ENCODE results near the gene MREG. TPM values are rescaled to one million over a fixed set of nuclear protein-coding genes. Genes with fewer than 3 reads are reported as not detected.
"Not testable (repeated sequence)": the region's sequence is repeated elsewhere in the genome, so short reads cannot be mapped to it uniquely, and the experiment has no call there.

MREG gene
- total RNA-seq, 4 donors from 2014 or later: 0.36 to 0.40 TPM; not detected in 2

DNA sequence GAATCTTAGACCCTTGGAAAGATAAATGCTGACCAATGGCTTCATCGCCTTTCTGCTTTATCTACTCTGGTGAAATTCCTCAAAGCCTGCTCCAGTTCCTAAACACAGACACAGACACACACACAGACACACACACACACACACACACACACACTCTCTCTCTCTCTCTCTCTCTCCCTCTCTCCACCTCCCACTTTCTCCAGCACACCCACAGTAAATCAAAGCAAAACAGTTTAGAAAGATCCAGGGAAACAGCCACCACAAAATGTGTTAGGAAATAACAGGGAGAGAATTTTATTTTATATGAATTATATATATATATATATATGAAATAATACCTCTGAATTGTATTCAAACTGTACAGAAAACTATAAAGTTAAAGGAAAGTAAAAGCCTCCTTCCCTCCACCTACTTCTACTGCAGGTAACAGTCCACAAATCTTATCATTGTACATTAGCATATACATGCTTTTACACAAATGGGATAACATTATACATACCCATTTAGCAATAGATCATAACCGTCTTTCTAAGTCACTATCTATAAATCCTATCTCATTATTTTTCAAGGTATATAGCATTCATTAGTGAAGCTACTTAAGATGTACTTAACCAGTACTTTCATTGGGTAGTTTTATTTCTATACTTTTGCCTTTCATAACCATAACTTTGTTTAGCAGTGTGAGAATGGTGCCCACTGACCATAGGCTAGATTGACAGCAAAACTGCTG, 38.5 kb downstream of the MREG start:
- no peaks in the 10 kb centered on the region for H3K9me3 ChIP-seq
- in situ Hi-C loops (cut with MboI; ENCODE audit: low sequenced_read_pairs in 4 of 4) (no loop called here), intact Hi-C loops (cut with DNase I; ENCODE audit: low total_unique reads) (no loop called here)
- H3K4me1 ChIP-seq: peaks cover 13 to 17% of the 10 kb centered on the region in 2 donors
- no peaks in the 10 kb centered on the region for H3K36me3 ChIP-seq
- TF ChIP-seq, protein P1, sequence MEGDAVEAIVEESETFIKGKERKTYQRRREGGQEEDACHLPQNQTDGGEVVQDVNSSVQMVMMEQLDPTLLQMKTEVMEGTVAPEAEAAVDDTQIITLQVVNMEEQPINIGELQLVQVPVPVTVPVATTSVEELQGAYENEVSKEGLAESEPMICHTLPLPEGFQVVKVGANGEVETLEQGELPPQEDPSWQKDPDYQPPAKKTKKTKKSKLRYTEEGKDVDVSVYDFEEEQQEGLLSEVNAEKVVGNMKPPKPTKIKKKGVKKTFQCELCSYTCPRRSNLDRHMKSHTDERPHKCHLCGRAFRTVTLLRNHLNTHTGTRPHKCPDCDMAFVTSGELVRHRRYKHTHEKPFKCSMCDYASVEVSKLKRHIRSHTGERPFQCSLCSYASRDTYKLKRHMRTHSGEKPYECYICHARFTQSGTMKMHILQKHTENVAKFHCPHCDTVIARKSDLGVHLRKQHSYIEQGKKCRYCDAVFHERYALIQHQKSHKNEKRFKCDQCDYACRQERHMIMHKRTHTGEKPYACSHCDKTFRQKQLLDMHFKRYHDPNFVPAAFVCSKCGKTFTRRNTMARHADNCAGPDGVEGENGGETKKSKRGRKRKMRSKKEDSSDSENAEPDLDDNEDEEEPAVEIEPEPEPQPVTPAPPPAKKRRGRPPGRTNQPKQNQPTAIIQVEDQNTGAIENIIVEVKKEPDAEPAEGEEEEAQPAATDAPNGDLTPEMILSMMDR (IDR thresholded peaks at IDR 0.05 in 4 of 5, conservative IDR thresholded peaks at IDR 0.05 in 1 of 5): no peak
- no peak for TF ChIP-seq POLR2A (IDR thresholded peaks at IDR 0.05)
- DNase-seq: no peak
- no peak overlapping the region for H3K4me3 ChIP-seq
- H3K27ac ChIP-seq: peak overlapping the region in 1 of 4 donors; percentile 74
- no peak for ATAC-seq
- no peaks in the 10 kb centered on the region for H3K27me3 ChIP-seq

DNA sequence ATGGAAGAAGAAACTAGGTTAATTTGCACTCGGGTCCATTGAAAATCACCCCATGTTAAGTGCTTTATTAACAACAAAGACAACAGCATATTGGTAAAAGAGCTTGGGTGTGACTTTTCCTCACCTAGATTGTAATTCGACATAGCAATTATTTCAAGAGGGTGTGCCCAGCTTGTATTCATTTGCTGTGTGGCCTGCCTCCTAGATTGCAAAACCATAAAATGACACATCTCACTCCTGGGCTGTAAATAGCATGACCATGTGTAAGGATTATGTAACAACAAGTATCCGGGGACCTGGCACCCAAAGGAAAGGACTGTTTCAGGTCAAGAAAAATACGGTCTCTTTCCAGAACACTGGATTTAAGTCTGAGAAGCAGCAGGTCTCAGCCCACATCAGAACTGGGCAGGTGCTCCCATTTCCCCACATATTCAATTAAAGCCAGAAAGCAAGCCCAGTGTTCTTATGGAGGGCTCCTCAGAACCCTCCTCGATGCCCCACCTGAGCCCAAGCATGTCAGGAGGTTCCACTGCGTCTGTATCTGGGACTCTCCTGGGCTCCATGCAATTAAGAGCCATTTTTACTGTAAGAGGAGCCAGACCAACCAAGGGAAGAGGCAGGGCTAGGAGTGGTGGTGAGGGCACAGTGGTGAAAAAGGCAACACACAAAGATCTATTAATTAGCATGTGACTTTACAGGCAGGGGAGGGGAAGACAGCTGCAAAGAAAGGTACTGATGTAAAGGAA, 39.2 kb downstream of the MREG start:
- TF ChIP-seq, protein P1 (IDR thresholded peaks at IDR 0.05 in 4 of 5, conservative IDR thresholded peaks at IDR 0.05 in 1 of 5): no peak
- TF ChIP-seq POLR2A (IDR thresholded peaks at IDR 0.05): no peak
- H3K27ac ChIP-seq: peak overlapping the region; percentile 57 to 74 (median 70)
- no peak overlapping the region for H3K4me3 ChIP-seq
- no peaks in the 10 kb centered on the region for H3K9me3 ChIP-seq
- in situ Hi-C loops (cut with MboI; ENCODE audit: low sequenced_read_pairs in 4 of 4): no loop called here
- H3K27me3 ChIP-seq: no peaks in the 10 kb centered on the region
- peak; percentile 34 to 44 for DNase-seq
- peak; percentile 100 for ATAC-seq
- no peaks in the 10 kb centered on the region for H3K36me3 ChIP-seq
- H3K4me1 ChIP-seq: peaks cover 13 to 17% of the 10 kb centered on the region in 2 donors
- intact Hi-C loops (cut with DNase I; ENCODE audit: low total_unique reads): no loop called here

GRCh38 chr2:215973145-215973792, 40.1 kb downstream of the MREG start:
- in situ Hi-C loops (cut with MboI; ENCODE audit: low sequenced_read_pairs in 4 of 4): no loop called here
- H3K27me3 ChIP-seq: no peaks in the 10 kb centered on the region
- no peak for ATAC-seq
- H3K4me3 ChIP-seq: no peak overlapping the region
- H3K9me3 ChIP-seq: no peaks in the 10 kb centered on the region
- no peaks in the 10 kb centered on the region for H3K36me3 ChIP-seq
- no peak for TF ChIP-seq POLR2A (IDR thresholded peaks at IDR 0.05)
- TF ChIP-seq, protein P1 (IDR thresholded peaks at IDR 0.05 in 4 of 5, conservative IDR thresholded peaks at IDR 0.05 in 1 of 5): no peak
- H3K4me1 ChIP-seq: peaks cover 13 to 17% of the 10 kb centered on the region in 2 donors
- no peak for DNase-seq
- intact Hi-C loops (cut with DNase I; ENCODE audit: low total_unique reads): no loop called here
- peak overlapping the region in 1 of 4 donors; percentile 74 for H3K27ac ChIP-seq

DNA sequence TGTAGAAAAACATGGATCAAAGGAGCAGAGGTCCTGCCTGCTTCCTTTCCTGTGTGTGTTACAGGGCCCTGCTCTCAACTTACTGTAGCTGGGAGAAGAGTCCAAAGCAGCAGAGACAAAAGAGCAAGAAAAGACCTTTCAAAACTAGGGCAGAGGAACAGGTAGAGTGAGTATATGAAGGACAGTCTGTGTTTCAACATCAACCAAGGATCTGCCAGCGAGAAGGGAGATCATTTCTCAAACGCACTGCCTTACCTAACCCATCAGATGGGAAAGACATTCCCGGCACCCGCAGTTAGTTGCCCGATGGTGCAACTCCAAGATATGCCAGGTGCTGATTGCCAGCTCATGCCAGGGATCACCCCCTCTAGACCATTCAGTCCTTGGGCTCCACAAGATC, 41.7 kb downstream of the MREG start:
- DNase-seq (no peak), ATAC-seq (no peak)
- in situ Hi-C loops (cut with MboI; ENCODE audit: low sequenced_read_pairs in 4 of 4): no loop called here
- Histone ChIP-seq H3K4me3 (no peak overlapping the region), H3K9me3 (no peaks in the 10 kb centered on the region), H3K4me1 (peaks cover 13 to 17% of the 10 kb centered on the region in 2 donors), H3K27ac (no peak overlapping the region), H3K36me3 (no peaks in the 10 kb centered on the region), H3K27me3 (no peaks in the 10 kb centered on the region)
- TF ChIP-seq, protein P1 (IDR thresholded peaks at IDR 0.05 in 4 of 5, conservative IDR thresholded peaks at IDR 0.05 in 1 of 5): no peak
- TF ChIP-seq POLR2A (IDR thresholded peaks at IDR 0.05): no peak
- intact Hi-C loops (cut with DNase I; ENCODE audit: low total_unique reads): no loop called here

DNA sequence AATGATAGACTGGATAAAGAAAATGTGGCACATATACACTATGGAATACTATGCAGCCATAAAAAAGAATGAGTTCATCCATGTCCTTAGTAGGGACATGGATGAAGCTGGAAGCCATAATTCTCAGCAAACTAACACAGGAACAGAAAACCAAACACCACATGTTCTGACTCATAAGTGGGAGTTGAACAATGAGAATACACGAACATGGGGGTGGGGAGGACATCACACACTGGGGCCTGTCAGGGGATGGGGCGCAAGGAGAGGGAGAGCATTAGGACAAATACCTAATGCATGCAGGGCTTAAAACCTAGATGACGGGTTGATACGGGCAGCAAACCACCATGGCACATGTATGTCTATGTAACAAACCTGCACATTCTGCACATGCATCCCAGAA, 42.5 kb downstream of the MREG start:
- ATAC-seq; H3K9me3 ChIP-seq; H3K4me3 ChIP-seq; H3K36me3 ChIP-seq; in situ Hi-C loops (cut with MboI; ENCODE audit: low sequenced_read_pairs in 4 of 4); DNase-seq; H3K27ac ChIP-seq; H3K27me3 ChIP-seq; intact Hi-C loops (cut with DNase I; ENCODE audit: low total_unique reads): not testable (repeated sequence)
- H3K4me1 ChIP-seq: peaks cover 13 to 17% of the 10 kb centered on the region in 2 donors
